Measurements from ENCODE around the gene PLEKHJ1. TPM values are rescaled to one million over a fixed set of nuclear protein-coding genes. Genes with fewer than 3 reads are reported as not detected.

Gene PLEKHJ1
- total and polyA plus RNA-seq, 2 of the 8 experiments (the other 6 are each of a cell fraction or from before 2014, with no cell fraction given), result 135 to 187 TPM

DNA sequence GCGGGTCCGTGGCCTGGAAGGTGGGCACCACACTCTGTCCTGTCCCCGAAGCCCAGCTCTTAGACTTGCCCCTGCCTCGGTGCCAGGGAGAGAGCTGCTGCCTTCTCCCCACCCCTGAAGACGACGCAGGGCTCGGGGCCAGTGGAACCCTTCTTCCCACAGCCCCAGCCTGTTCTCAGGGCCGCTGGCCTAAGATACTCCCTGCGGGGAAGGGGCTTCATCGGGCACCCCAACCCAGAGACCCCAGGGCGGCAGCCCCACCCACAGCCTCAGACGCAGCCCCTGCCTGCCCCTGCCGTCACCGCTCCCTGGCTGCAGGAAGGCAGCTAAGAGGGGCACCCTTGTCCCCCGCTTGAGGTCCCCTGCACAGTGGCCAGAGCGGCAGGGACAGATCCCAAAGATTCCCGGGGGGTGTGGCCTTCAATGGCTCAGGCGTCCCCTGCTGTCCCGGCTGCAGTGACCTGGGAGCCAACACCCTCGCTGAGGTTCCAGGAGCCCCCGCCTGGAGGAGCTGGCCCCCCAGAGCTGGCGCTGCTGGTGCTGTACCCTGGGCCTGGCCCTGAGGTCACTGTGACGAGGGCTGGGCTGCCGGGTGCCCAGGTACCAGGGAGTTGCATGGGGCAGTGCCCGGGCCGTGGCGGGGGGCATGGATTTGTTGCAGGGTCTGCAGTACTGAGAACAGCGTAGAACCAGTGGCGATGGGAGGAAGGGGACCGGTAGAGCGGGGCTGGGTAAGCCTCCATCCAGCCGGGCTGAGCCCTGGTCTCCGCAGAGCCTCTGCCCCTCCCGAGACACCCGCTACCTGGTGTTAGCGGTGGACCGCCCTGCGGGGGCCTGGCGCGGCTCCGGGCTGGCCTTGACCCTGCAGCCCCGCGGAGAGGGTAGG is 14.0 kb upstream of the PLEKHJ1 start (continued):
- TF ChIP-seq CHD1 (IDR thresholded peaks at IDR 0.05; ENCODE audit: low read depth, low read length), result no peak
